CD14-positive monocyte (primary cell): ENCODE data around the gene LIFR. TPM values are rescaled to one million over a fixed set of nuclear protein-coding genes. Genes with fewer than 3 reads are reported as not detected.

Source experiments
- DNase-seq, 3 donors: peaks; one replicate each; pipeline ENCODE4 v3.0.0-alpha.2; 2011 to 2022
- H2AFZ ChIP-seq: 2 replicates; pipeline ENCODE4 v1.6.0; 2012; ENCODE audit warnings: mild to moderate bottlenecking, low read depth, low read length, inconsistent platforms; ENCODE audit not compliant: insufficient read depth, poor library complexity, severe bottlenecking
- H3K27ac ChIP-seq, 2 donors: 1 replicate in 1 of 2; 2 replicates in 1 of 2; pipeline ENCODE4 v1.5.1; 2012 to 2013; ENCODE audit warnings: low read length in 2 of 2, control low read depth in 1 of 2, inconsistent platforms in 1 of 2, low read depth in 1 of 2, mild to moderate bottlenecking in 1 of 2
- H3K27me3 ChIP-seq, 2 donors: one replicate each; pipeline versions ENCODE4 v1.6.0 to v1.6.1; 2011 to 2013; ENCODE audit warnings: low read length in 2 of 2; ENCODE audit not compliant: control insufficient read depth in 2 of 2, insufficient read depth in 2 of 2
- H3K36me3 ChIP-seq, 2 donors: replicated peaks in 1 of 2; 1 replicate in 1 of 2; 2 replicates in 1 of 2; pipeline versions ENCODE4 v1.5.1 to v1.6.1; 2012 to 2013; ENCODE audit warnings: low read length in 2 of 2, control low read depth in 1 of 2, inconsistent platforms in 1 of 2, mild to moderate bottlenecking in 1 of 2; ENCODE audit not compliant: insufficient read depth in 2 of 2, control insufficient read depth in 1 of 2
- H3K4me1 ChIP-seq, 2 donors: 1 replicate in 1 of 2; 2 replicates in 1 of 2; pipeline versions ENCODE4 v1.5.1 to v1.6.1; 2012 to 2013; ENCODE audit warnings: low read length in 2 of 2, control low read depth in 1 of 2, inconsistent platforms in 1 of 2, mild to moderate bottlenecking in 1 of 2, moderate library complexity in 1 of 2; ENCODE audit not compliant: insufficient read depth in 2 of 2, control insufficient read depth in 1 of 2
- H3K4me2 ChIP-seq: replicated peaks from 2 replicates; pipeline ENCODE3; 2012; ENCODE audit warnings: low read length, moderate library complexity, mild to moderate bottlenecking; ENCODE audit not compliant: poor library complexity, severe bottlenecking; ENCODE audit errors: extremely low read depth
- H3K4me3 ChIP-seq, 3 experiments: fragments of 200-600 bp in 1 of 3; sonication (generic) in 1 of 3; replicated peaks in 1 of 3; 1 replicate in 2 of 3; 2 replicates in 1 of 3; pipeline ENCODE4 v1.5.1; 2011 to 2013; ENCODE audit warnings: low read length in 3 of 3, mild to moderate bottlenecking in 3 of 3, control low read depth in 2 of 3, low read depth in 2 of 3, inconsistent platforms in 1 of 3, moderate library complexity in 1 of 3
- H3K79me2 ChIP-seq: 2 replicates; pipeline ENCODE4 v1.6.0; 2012; ENCODE audit warnings: mild to moderate bottlenecking, control low read depth, inconsistent platforms, low read length, moderate library complexity; ENCODE audit not compliant: insufficient read depth
- H3K9ac ChIP-seq: 2 replicates; pipeline ENCODE4 v1.6.0; 2017; ENCODE audit warnings: low read length, mild to moderate bottlenecking; ENCODE audit not compliant: insufficient read depth, poor library complexity, severe bottlenecking
- H3K9me3 ChIP-seq, 2 donors: replicated peaks in 1 of 2; 1 replicate in 1 of 2; 2 replicates in 1 of 2; pipeline versions ENCODE4 v1.5.1 to v1.6.1; 2012 to 2013; ENCODE audit warnings: low read length in 2 of 2, control low read depth in 1 of 2; ENCODE audit not compliant: control insufficient read depth in 1 of 2, insufficient read depth in 1 of 2
- H4K20me1 ChIP-seq: 2 replicates; pipeline ENCODE4 v1.6.0; 2012; ENCODE audit warnings: mild to moderate bottlenecking, low read length, control low read depth, moderate library complexity; ENCODE audit not compliant: insufficient read depth
- H3K27ac Mint-ChIP-seq, 7 donors: one replicate each; pipeline ENCODE4 v1.8.0; 2020; ENCODE audit warnings: mild to moderate bottlenecking in 7 of 7, mixed read lengths in 7 of 7, moderate library complexity in 6 of 7, inconsistent platforms in 2 of 7
- H3K27me3 Mint-ChIP-seq, 3 donors: one replicate each; pipeline ENCODE4 v1.8.0; 2021 to 2022; ENCODE audit warnings: low read depth in 3 of 3, mild to moderate bottlenecking in 3 of 3, mixed read lengths in 3 of 3, moderate library complexity in 3 of 3, inconsistent platforms in 1 of 3
- H3K36me3 Mint-ChIP-seq, 2 donors: one replicate each; pipeline ENCODE4 v1.8.0; 2020; ENCODE audit warnings: mixed read lengths in 2 of 2, inconsistent platforms in 1 of 2, mild to moderate bottlenecking in 1 of 2
- H3K4me1 Mint-ChIP-seq: one replicate; pipeline ENCODE4 v1.8.0; 2020; ENCODE audit warnings: mild to moderate bottlenecking, mixed read lengths
- H3K4me3 Mint-ChIP-seq, 2 donors: one replicate each; pipeline ENCODE4 v1.8.0; 2020; ENCODE audit warnings: mild to moderate bottlenecking in 2 of 2, mixed read lengths in 2 of 2, moderate library complexity in 1 of 2
- H3K9me3 Mint-ChIP-seq, 7 donors: one replicate each; pipeline ENCODE4 v1.8.0; 2020 to 2022; ENCODE audit warnings: mixed read lengths in 7 of 7, mild to moderate bottlenecking in 6 of 7, moderate library complexity in 6 of 7, inconsistent platforms in 2 of 7
- CTCF ChIP-seq: fragments of 200-600 bp; IDR thresholded peaks from one replicate; pipeline ENCODE4 v1.8.0; 2022; ENCODE audit warnings: antibody characterized with exemption, mild to moderate bottlenecking
- WGBS: methylation state at CpG from one replicate; pipeline ENCODE4 v1.1.5; 2013; ENCODE audit warnings: missing lambda C conversion rate; ENCODE audit not compliant: insufficient coverage; 5-methylcytosine and 5-hydroxymethylcytosine counted together
- intact Hi-C, 2 donors: fragments of 100-400 bp; cut with micrococcal nuclease; formaldehyde crosslinking; loops; one replicate each; pipeline versions ENCODE4 v1.15.0 to v1.15.1; 2023
- polyA plus RNA-seq, 3 donors: library from polyadenylated mRNA; depleted of rRNA in 1 of 3; unstranded in 2 of 3; stranded (reverse) in 1 of 3; fragments of 300-500 nt in 2 of 3; fragments of >200 nt in 1 of 3; fragmentation: Illumina TruSeq in 2 of 3; gene quantifications; 1 replicate in 2 of 3; 2 replicates in 1 of 3; pipeline ENCODE4 v1.2.3, GENCODE V29; 2012 to 2021

The LIFR gene
- polyA plus RNA-seq, 3 donors: not detected

- Histone ChIP-seq H3K79me2 (no peaks in the 10 kb centered on the region), H3K9me3 (peaks cover 0 to 28% of the 10 kb centered on the region in 2 donors), H3K4me2 (no peak overlapping the region), H3K36me3 (no peaks in the 10 kb centered on the region), H3K4me3 (no peak overlapping the region), H4K20me1 (no peaks in the 10 kb centered on the region), H3K9ac (no peak overlapping the region), H3K4me1 (peaks cover 0 to 5% of the 10 kb centered on the region in 2 donors), H2AFZ (no peak overlapping the region), H3K27me3 (peaks cover 54 to 66% of the 10 kb centered on the region in 2 donors), H3K27ac (no peak overlapping the region)
- WGBS: no CpG with 5 or more reads among the region's 3 CpGs
- Mint-ChIP-seq H3K9me3 (peaks cover 0 to 13% (median 4%) of the 10 kb centered on the region in 7 donors), H3K4me3 (no peak overlapping the region), H3K27me3 (peaks cover 55 to 65% (median 64%) of the 10 kb centered on the region in 3 donors), H3K27ac (no peak overlapping the region), H3K4me1 (peaks cover 8% of the 10 kb centered on the region), H3K36me3 (peaks cover 0 to 3% of the 10 kb centered on the region in 2 donors)
- intact Hi-C loops: no loop called here
- no peak for DNase-seq
- no peak for TF ChIP-seq CTCF
These were observed 3.0 kb upstream of the LIFR start for GRCh38 chr5:38559428-38559827.

- intact Hi-C loops: no loop called here
- no peak for DNase-seq
- Histone ChIP-seq H3K36me3 (no peaks in the 10 kb centered on the region), H4K20me1 (no peaks in the 10 kb centered on the region), H2AFZ (no peak overlapping the region), H3K27me3 (peaks cover 68 to 78% of the 10 kb centered on the region in 2 donors), H3K9ac (no peak overlapping the region), H3K4me1 (peaks cover 0 to 5% of the 10 kb centered on the region in 2 donors), H3K4me2 (no peak overlapping the region), H3K4me3 (no peak overlapping the region), H3K27ac (no peak overlapping the region), H3K9me3 (peaks cover 0 to 28% of the 10 kb centered on the region in 2 donors), H3K79me2 (no peaks in the 10 kb centered on the region)
- peak overlapping the region in 1 of 2 donors; percentile 83 for H3K4me3 Mint-ChIP-seq
- no CpG with 5 or more reads among the region's 6 CpGs for WGBS
- peaks cover 0 to 13% (median 4%) of the 10 kb centered on the region in 7 donors for H3K9me3 Mint-ChIP-seq
- H3K4me1 Mint-ChIP-seq: peaks cover 8% of the 10 kb centered on the region
- no peak for TF ChIP-seq CTCF
- H3K27ac Mint-ChIP-seq: no peak overlapping the region
- peaks cover 61 to 75% (median 73%) of the 10 kb centered on the region in 3 donors for H3K27me3 Mint-ChIP-seq
- H3K36me3 Mint-ChIP-seq: peaks cover 0 to 3% of the 10 kb centered on the region in 2 donors
These were observed 1.3 kb upstream of the LIFR start for GRCh38 chr5:38557792-38558191.
